HG03457 (cell line): ENCODE data around the gene TSR3.

Experiments used
- ATAC-seq: cut with Tn5 transposase; IDR thresholded peaks from one replicate; pipeline ENCODE4 v1.9.1; 2021; ENCODE audit warnings: moderate number of reproducible peaks; ENCODE audit not compliant: unreplicated experiment

Gene TSR3

GRCh38 chr16:1326946-1327618, 24.6 kb downstream of the TSR3 start:
- no peak for ATAC-seq

- ATAC-seq = no peak
Measured at GRCh38 chr16:1326391-1326790, 25.3 kb downstream of the TSR3 start.

- ATAC-seq = no peak
Measured at GRCh38 chr16:1325673-1326371, 25.9 kb downstream of the TSR3 start.

DNA sequence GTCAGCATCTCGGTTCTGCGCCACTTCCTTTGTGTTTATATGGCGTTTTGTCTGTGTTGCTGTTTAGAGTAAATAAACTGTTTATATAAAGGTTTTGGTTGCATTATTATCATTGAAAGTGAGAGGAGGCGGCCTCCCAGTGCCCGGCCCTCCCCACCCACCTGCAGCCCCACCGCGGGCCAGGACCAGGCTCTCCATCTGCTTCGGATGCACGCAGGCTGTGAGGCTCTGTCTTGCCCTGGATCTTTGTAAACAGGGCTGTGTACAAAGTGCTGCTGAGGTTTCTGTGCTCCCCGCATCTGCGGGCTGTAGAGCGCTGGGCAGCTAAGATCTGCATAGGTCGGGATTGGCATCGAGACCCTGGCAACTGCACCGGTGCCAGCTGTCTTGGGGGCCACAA, 26.4 kb downstream of the TSR3 start:
- ATAC-seq = no peak

DNA sequence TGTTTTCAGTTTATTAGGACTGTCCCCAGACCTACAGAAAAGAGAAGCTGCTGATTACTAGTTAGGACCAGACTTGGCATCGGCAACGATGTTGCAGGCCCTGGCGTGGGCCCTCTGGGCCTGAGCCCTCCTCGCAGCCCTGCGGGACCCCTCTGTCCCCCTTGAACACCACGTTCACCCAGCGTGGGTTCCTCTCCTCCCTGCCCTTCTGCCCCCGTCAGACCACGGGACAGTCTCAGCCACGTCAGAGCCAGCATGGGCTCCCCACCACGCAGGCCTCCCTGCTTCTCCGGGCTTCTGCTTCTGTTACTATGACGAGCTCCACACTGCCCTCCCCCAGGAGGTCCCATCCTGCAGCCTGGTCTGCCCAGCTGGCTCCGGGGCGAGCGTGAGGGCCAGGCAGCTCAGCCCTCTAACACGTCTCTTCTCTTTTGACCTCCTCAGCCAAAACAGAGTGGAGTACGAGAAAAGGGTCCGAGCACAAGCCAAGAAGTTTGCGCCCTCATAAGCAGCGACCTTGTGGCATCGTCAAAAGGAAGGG, 27.3 kb downstream of the TSR3 start:
- no peak for ATAC-seq

DNA sequence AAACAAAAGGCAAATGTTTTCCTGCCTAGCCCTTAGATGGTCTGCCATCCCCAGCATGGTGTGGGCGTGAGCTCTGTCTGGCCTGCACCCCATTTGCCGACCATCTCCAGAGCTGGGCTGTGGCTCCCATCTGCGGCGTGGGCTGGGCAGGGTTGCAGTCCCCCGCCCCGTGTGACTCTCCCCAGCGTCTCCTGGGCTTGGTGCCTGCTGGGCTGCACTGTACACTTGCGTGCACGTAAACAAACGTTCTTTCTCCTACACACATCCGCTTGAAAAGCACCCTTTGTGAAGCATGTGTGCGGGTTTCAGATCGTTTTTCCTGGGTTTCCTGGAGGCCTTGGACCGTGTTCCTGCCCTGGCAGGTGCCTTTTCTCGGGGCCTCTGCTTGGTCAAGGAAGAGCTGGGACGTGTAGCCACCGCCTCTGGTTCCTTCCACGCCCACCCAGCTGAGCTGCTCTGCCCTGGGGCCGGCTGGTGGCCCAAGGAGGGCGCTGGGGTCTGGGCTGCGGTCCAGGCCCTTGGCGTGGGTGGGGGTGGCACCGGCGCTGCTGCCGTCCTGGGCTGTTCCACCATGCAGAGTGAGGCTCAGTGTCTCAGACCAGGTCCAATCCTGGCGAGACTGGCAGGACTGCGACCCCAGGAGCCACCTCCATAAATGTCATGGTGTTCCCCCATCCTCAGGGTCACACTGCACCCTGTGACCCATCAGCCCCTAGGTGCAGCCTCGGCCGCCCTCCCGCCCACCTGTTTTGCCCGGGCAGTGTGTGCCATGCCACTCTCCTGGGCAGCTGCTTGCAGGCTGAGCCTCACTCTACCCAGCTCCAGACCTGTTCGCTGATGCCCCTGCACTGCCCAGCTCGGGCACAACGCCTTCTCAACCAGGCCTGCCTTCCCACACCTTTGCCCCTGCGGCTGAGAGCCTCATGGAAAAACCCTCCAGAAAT, 28.1 kb downstream of the TSR3 start:
- ATAC-seq = no peak

- ATAC-seq = no peak
Measured at GRCh38 chr16:1322407-1322806, 29.3 kb downstream of the TSR3 start.

DNA sequence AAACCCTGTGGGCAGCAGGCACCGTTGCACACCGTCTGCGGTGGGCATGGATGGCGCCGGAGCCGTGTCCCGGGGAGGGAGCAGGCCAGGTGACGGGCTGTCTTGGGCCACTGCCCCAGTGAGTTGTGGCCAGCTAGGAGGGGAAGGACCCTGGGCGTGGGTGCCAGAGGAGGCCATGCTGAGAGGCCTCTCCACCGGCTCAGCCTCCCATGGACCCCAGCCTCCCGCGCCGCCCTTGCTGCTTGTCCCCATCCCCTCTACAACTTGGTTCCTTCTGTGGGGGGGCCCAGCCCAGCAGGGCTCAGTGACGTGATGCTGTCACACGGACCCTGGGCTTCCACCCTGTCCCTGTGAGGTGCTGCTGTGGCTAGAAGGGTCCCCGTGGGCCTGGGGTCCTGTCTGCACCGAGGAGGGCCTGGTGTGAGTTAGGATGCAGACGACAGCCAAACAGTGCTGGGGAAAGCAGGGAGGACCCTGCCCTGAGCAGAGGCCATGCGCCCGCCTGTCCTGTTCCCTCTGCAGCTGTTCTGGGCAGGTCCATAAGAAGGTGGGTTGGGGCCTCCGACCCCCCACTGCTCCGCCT, 30.9 kb downstream of the TSR3 start:
- ATAC-seq = no peak

DNA sequence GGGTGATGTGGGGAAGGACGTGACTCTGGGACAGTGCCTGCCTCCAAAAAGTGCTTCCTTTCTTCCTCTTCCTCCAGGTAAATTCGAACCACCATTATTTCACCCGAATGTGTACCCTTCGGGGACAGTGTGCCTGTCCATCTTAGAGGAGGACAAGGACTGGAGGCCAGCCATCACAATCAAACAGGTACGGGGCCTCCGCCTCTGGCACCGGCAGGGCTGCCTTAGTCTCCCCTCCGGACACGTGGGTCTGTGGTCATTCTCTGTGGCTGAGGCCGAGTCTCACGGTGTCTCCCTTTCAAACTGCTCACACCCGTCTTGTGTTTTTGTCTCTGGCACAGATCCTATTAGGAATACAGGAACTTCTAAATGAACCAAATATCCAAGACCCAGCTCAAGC, 31.6 kb downstream of the TSR3 start:
- no peak for ATAC-seq

DNA sequence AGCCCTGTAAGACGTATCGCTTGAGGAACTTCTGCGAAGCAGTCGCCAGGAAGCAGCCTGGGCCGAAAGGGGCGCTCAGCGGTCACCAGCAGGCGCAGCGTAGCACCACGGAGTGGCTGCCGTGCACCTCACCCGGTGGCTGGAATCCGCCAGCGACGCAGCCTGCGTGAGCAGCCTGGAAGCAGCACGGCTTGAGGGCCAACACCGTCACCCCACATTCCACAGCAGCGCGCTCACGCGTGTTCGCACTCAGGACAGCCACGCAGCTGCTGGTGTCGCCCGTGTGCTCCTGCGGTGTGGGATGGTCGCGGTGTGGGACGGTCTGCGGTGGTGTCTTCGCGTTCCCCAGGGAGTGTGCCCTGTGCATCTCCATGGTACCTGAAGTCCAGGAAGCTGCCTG, 32.6 kb downstream of the TSR3 start:
- ATAC-seq = no peak

DNA sequence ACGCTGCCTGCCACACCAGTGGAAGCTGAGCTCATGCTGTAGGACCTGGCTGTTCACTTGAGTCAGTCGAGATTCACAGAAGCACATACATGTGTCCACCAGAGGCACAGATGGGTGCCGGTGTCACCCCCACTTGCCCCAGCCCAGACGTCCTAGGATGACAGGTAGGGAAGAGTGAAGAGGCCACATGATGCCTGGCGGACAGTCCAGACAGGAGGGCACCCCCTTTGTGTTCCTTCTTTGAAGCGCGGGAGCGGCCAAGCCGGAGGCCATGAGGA, 33.5 kb downstream of the TSR3 start:
- no peak for ATAC-seq

- no peak for ATAC-seq
Measured at GRCh38 chr16:1317479-1318267, 34.0 kb downstream of the TSR3 start.

GRCh38 chr16:1316033-1316405, 35.7 kb downstream of the TSR3 start:
- no peak for ATAC-seq

GRCh38 chr16:1315081-1316032, 36.3 kb downstream of the TSR3 start:
- no peak for ATAC-seq

DNA sequence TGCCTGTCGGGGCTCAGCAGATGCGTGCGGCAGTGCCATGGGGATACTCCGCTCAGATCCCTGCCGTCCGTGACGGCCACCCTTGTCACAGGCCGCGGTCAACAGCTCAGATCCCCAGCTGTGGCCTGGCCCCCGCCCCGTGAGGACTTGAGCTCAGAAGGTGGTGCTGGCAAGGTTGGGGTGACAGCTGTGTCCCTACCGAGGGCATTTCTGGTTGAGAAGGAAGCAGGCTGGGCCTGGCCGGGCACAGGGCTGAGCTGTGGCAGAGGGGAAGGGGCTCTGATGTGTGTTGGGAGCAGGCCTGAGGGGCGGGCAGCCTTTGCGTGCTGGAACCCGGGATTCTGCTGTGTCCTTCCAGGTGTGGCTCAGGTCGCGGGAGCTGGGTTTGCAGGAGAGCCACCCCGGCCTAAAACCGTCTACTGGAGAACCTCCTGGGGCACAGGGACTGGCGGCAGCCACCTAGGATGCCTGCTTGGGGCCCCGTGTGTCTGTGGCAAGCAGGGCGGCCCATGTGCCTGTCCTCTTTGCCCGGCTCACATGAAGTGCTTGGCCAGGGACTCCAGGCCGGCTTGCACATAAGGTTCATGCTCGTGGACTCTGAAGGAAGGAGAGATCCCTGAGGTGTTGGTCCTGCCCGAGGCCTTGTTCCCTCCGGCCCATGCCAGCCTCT, 37.1 kb downstream of the TSR3 start:
- ATAC-seq = no peak

DNA sequence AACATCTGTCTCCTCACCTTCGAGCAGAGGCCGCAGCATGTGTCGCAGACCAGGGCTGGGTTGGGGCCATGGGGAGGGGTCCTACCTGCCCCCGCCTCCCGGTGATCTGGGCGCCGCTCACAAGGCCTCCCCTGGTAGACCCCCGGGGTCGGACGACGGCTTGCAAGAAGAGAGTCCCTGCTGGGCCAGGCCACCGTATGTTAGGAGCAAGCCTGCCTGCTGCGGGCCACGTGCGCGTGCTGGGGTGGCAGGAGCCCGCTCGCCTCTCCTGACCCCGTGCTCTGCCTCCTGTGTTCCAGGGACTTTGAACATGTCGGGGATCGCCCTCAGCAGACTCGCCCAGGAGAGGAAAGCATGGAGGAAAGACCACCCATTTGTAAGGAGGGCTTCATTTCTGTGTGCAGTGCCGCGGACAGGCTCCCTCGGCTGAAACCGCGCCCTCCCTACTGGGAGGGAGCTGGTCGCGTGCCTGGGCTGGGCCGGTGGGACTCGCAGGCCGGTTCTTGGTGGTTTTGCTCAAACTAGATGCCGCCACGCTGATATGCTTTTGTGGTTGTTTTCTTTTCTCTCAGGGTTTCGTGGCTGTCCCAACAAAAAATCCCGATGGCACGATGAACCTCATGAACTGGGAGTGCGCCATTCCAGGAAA, 37.8 kb downstream of the TSR3 start:
- no peak for ATAC-seq

DNA sequence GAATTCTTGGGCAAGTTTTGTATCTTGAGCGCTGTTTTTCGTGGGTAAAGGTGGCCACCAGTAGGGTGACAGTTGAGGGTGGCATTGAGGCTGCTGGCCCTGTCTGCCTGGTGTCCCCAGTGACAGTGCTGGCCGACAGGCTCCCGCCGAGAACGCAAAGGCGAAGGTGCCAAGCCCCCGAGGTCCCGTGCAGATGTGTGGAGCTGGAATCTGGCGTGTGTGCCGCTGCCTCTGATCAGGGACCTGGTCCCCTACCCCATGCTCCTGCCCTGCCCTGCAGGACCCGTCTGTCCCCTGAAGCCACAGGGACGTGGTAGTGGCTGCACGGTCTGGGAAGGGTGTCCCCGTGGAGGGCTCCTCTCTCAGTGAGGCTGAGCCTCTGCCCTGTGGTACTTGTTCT, 38.8 kb downstream of the TSR3 start:
- no peak for ATAC-seq

GRCh38 chr16:1312467-1312816, 39.2 kb downstream of the TSR3 start:
- no peak for ATAC-seq
